GM21447 (cell line): ENCODE results near the gene CCS.
A peak's percentile ranks its signal among the peaks of the same experiment; 100 is the strongest.
"Not testable (repeated sequence)": the region's sequence is repeated elsewhere in the genome, so short reads cannot be mapped to it uniquely, and the experiment has no call there.

Experiments used
- ATAC-seq: cut with Tn5 transposase; IDR thresholded peaks from one replicate; pipeline ENCODE4 v1.9.1; 2021; ENCODE audit not compliant: unreplicated experiment

CCS gene

DNA sequence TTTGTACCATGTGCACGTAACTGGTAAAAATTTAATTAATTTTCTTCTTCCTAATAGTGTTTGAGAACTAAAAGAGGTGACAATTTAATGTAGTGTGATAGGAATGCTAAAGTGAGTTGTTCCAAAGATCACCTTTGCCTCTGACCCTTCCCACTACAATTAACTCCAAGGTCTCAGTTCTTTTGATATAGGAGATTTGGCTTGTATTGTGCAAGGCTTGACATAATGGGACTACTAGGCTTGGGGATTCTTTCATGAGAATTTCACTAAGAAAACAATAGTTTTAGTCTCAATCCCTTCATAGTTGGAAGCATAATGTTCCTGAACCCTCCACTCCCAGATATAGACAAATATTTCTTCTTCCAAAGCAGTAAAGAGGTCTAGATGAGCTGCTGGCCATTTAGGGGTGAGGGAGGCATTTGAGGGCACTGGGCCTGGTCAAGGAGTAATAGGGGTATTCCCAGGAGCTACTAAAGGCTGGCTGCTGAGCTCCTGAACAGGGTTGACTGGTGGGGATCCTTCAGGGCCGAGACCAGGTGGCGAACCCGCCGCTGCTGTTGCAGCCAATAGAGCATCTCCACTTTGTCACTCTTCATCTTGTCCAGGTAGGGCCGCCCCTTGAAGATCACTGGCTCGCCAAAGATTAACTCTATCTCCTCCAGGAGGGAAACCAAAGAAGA is 2.8 kb upstream of the CCS start:
- ATAC-seq = no peak

DNA sequence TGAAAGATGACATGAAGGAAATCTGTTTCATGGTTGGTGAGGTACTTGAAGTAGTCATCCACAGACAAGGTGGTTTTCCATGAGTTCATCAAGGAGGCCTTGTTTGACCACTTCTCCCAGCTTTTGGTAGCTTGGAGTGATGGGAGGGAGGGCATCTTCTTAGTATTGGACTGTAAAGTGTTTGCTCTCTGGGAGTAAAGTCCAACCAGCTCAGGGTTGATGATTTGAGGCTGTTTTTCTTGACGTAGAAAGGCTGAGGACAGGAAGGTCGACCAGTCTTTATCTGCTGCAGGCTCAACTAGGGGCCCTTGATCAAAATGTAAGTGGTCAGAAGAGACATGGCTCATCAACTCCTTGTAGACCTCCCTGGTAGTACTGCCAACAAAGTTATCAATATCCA is 1.8 kb upstream of the CCS start:
- no peak for ATAC-seq

DNA sequence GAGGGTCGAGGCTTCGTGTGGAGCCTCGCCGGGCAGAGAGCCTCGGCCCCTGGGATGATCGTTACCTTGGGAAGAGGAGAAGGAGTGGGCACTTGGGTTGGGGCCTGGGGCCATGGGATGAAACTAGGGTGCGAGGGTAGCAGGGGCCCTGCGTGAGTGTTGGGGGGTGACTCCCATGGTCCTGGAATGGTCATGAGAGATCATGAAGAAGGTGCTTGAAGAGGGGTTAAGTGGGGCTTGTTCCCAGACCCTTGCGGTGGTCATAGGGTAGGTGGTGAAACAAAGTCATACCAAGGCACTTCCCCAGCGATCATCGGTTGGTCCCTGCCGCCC is 284 bp downstream of the CCS start:
- ATAC-seq = no peak

DNA sequence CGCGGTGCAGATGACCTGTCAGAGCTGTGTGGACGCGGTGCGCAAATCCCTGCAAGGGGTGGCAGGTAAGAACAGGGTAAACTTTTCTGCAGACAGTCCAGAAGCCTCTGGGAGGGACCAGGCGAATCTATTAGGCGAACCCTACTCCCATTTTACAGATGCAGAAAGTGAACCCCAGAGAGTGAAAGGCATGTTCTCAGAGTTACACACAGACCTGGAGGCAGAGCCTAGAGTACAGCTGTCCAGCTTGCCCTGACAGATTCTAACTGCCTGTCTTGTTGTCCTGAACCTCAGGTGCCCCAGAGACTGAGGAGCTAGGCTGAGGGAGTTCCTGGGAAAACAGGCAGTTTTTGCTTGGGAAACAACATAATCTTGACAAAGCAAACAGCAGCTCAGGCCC is 665 bp downstream of the CCS start:
- no peak for ATAC-seq

DNA sequence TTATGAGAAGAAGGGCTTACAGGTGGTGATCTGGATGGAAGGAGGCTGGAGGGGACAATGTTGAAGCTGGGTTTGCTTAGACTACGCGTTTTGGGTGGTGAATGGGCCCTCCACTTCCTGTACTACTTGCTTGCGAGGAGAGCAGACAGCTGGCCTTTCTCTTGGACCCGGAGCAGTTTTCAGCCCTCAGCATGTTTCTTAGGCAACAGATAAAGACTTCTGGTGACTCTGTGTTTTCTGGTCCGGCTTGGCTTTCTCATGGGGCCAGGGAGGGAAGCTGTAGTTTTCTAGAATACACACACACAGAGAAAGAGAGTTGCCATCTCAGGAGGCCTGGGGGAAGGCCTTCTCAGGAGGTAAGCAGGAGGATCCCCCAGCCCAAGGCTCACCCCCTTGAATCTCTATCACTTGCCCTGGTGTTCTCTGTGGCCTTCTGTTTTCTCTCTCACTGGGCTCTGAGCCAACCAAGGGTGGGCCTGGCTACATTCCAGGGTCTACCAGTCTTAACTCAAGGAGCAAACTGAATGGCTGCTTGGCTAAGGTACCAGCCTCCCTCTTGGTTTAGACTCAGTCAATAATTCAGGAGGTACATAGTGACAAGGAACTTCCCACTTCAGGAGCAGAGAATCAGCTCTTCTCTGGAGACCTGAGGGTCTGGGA is 2.4 kb downstream of the CCS start:
- ATAC-seq = no peak

DNA sequence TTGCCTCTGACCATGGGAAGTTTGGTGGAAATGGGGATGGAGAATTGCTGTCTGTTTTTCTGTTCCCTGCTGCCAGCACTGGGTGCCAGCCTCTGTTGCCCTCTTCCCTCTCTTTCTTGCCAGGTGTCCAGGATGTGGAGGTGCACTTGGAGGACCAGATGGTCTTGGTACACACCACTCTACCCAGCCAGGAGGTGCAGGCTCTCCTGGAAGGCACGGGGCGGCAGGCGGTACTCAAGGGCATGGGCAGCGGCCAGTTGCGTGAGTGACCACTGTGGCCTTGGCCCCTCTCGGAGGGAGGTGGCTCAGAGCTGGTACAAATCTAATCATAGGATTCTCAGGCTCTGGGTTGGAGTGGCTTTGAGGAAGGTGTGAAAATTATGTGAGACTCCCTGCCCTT is 6.0 kb downstream of the CCS start:
- ATAC-seq = no peak

DNA sequence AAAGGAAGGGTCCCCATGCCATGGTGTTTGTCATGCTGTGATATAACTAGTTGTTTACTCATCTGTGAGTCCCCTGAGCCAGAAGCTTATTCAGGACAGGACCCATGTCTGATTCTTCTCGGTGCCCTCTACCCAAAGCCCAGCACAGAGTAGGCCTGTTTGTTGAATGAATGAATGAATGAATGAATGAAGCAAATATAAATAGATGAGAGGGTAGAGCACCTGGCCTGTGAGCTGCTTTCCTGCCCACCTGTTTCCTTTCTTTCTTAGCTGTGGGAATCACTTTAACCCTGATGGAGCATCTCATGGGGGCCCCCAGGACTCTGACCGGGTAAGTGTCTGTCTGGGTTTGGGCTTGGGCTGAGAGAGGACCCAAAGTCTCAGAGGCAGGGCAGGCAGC is 7.2 kb downstream of the CCS start:
- ATAC-seq = no peak

DNA sequence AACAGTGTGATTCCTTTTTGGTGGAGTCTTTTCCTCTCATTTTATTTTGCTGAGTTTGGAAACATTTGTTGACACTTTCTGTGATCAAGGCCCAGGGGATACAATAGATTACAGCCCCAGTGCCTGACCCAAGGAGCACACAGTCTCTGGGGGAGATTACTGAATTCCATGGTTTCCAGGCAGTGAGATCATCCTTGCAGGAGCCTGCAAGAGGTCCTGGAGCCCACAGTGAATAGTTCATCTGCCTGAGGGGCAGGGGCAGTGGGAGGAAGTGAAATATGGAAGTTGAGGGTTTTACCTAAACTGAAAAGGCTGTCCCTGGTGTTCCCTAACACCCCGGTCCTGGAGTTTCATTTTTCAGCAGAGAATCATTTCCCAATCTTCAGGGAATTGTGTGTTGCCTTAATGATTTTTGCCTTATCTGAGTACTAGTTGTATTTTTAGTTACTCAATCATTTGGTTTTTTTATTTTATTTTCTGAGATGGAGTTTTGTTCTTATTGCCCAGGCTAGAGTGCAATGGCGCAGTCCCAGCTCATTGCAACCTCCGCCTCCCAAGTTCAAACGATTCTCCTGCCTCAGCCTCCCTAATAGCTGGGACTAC is 7.7 kb downstream of the CCS start:
- no peak for ATAC-seq

DNA sequence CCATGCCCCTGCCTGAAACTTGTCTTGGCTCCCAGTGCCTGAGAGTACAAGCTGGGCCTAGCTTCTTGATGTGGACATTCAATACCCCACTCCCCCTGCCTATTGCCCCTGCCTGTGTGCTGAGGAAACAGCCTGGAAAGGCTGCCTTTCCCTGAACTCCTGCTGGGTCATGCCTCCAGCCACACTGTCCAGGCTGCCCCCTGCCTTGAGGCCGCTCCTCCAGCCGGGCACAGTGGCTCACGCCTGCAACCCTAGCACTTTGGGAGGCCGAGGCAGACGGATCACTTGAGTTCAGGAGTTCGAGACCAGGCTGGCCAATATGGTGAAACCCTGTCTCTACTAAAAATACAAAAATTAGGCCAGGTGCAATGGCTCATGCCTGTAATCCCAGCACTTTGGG is 10.1 kb downstream of the CCS start:
- no peak for ATAC-seq

DNA sequence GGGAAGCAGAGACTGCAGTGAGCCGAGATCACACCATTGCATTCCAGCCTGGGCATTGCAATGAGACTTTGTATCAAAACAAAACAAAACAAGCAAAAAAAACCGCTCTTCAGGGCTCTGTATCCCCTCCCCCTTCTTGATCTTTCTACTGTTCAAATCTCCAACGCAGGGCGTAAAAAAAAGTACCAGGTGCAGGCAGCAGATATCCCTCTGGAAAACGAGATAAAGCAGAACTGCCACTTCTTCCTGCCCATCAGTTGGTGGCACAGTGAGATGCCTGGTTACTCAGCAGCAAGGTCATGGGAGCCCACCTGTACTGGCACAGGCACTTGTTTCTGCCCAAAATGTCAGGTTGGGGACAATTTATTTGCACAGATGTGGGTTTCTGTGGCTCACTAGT is 11.2 kb downstream of the CCS start:
- no peak for ATAC-seq

DNA sequence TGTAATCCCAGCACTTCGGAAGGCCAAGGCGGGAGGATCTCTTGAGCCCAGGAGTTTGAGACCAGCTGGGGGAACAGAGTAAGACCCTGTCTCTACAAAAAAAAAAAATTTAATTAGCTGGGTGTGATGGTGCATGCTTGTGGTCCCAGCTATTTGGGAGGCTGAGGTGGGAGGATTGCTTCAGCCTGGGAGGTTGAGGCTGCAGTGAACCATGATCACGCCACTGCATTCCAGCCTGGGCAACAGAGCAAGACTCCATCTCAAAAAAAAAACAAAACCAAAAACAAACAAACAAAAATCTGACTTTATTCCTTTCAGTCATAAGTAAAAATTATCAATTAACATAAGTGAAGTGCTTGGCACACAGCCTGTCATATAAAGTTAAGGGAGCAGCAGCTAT is 13.6 kb downstream of the CCS start:
- ATAC-seq = not testable (repeated sequence)

DNA sequence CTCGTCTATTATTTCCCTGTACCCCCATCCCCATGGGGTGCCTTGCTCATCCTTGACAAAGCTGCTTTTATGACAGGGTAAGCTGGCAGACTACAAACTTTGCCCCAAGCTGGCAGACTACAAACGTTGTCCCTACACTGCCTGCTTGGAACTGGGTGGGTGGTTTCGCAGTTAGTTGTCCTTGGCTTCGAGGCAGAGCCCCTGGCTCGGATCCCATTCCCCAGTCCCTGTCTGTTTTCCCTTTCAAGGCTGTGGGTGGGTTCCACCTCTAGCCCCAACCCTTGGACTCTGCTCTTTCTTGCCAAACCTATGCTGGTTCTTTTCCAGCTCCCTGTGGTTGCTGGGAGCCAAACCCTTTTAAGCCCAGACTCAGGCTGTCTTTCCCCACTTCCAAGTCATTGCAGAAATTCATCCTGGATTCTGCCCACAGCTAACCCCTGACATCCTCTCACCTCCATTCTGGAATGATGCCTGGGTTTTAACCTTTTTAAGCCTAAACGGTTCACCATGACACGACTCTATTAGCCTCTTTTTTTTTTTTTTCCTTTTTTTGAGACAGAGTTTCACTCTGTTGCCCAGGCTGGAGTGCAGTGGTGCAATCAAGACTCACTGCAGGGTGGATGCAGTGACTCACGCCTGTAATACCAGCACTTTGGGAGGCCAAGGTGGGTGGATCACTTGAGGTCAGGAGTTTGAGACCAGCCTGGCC is 14.3 kb downstream of the CCS start:
- no peak for ATAC-seq

DNA sequence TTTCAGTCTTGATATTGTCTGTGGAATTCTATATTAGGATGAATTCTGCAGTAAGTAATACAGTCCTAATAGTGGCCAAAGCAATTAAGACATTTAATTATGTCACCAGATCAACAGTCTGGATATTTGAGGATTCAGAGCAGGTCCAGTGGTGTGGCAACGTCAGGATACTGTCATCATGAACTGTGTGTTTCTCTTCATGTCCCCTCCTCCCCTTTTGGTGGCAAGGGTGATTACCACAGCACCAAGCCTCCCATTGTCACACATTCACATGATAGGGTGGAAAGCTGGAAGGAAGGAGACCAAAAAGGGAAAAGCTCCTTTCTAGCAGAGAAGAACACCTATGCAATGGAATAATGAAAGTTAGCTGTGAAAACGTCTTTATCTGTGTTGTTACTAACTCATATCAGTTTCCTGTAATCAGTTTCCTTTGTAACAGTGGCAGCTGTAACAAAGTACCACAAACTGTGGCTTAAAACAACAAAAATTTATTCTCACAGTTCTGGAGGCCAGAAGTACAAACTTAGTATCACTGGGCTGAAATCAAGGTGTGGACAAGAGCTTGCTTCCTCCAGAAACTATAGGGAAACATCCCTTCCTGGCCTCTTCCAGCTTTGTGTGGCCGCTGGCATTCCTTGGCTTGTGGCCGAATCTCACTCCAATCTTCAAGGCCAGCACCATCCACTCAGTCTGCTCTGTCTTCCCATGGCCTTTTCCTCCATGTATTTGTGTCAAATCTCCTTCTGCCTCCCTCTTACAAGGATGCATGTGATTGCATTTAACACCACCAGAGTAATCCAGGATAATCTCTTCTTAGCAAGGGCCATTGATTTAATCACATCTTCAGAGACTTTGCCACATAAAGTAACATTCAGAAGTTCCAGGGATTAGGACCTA is 17.0 kb downstream of the CCS start:
- no peak for ATAC-seq

DNA sequence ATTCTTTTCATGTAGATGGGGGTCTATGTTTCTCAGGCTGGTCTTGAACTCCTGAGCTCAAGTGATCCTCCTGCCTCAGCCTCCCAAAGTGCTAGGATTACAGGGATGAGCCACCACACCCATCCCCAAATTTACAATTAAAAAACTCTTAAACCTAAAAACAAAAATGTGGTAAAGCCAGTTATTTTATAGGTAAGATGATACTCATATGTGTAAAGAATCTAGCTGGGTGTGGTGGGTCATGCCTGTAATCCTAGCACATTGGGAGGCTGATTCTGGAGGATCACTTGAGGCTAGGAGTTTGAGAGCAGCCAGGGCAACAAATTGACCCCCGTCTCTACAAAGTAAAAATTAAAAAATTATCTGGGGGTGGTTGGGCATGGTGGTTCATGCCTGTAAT is 19.5 kb downstream of the CCS start:
- no peak for ATAC-seq

DNA sequence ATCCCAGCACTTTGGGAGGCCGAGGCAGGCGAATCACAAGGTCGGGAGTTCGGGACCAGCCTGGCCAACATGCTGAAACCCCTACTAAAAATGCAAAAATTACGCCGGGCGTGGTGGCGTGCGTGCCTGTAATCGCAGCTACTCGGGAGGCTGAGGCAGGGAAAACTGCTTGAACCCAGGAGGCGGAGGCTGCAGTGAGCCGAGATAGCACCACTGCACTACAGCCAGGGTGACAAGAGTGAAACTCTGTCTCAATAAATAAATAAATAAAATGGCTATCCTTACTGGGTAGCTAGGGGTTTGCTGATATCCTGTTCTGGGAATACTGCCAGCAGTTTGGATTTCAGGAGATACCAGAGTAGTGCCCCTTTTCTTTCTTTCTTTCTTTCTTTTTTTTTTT is 21.1 kb downstream of the CCS start:
- ATAC-seq = no peak

DNA sequence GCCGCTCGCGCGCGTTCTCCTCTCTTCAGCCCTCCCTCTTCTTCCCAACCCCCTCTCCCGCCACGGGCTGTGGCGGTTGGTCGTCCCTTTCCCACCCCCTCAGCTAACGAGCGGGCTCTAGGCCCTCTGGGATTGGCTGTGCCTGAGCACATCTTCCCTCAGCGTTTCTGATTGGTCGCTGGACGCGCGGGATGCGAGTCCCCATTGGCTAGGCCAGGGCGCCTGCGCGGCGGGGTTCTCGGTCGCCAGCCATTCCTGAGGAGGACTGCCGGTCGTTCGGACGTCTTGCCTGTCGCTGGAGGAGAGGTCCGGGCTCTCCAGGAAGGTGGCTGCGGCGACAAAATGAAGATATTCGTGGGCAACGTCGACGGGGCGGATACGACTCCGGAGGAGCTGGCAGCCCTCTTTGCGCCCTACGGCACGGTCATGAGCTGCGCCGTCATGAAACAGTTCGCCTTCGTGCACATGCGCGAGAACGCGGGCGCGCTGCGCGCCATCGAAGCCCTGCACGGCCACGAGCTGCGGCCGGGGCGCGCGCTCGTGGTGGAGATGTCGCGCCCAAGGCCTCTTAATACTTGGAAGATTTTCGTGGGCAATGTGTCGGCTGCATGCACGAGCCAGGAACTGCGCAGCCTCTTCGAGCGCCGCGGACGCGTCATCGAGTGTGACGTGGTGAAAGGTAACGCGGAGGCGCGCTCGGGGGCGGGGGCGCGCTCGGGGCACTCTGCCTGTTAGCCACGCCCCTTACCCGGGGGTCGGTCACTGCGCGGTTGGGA is 23.6 kb downstream of the CCS start, which contains the start of gene RBM14:
TSS of gene RBM14 (plus strand) at position 252 of the 776 bp plus-strand sequence. CDS start at position 343, 91 bp downstream.
- ATAC-seq = peak; percentile 78

DNA sequence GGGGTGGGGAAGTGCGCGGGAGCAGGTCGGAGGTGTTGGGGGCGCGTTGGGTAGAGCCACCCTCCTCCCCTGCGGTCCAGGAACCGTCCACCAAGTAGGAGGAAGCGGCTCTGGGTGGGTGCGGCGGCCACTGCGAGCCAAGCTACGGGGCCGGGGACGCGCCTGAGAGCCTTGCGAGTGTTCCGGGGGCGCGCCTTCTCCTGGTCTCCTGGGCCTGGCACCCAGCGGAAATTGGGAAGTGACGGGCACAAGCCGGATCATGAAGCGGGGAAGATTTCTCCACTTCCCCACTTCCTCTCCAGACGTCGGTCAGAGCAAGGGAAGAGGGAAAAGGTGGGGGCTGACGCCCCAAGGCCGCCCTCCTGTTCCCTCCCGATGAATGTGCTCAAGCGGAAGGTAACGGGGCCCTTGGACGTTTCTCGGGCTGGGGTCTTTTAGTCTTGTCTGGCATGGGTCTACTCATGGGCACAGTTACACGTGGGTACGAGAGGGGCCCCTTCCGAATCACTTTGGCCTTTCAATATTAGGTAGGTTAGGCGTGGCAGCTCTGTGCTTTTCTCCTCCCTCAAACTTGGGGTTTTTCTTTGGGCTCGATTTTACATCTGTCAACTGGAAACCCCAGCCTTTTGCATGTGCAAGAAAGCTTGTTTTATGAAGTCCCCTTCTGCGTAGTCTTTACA is 24.3 kb downstream of the CCS start:
- ATAC-seq = no peak

DNA sequence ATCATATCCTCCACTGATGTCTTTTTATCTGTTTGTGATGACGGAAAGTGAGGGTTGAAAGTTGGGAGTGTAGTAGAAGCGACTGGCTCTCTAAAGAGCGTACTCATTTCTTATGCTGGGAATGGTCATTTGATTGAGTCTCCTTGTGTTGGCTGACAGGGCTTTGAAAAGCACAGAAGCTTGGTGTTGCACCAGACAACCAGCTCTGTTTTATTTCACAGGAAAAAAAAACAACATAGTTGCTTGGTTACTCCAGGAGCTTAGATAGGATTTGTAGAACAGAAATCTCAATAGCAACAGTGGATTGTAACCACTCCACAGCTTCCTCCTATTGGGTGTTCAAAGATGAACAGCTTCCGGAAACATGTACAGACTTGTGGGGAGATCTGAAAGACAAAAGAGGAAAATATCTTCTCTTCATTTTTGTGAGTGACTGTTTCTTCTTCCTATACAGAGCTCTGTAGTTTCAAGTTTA is 26.1 kb downstream of the CCS start:
- no peak for ATAC-seq

DNA sequence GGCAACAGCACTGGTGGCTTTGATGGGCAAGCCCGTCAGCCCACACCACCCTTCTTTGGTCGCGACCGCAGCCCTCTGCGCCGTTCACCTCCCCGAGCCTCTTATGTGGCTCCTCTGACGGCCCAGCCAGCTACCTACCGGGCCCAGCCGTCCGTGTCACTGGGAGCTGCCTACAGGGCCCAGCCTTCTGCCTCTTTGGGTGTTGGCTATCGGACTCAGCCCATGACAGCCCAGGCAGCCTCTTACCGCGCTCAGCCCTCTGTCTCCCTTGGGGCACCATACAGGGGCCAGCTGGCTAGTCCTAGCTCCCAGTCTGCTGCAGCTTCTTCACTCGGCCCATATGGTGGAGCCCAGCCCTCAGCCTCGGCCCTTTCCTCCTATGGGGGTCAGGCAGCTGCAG is 31.5 kb downstream of the CCS start:
- no peak for ATAC-seq
